ENCODE results near the gene ATP5IF1. TPM values are rescaled to one million over a fixed set of nuclear protein-coding genes. Genes with fewer than 3 reads are reported as not detected.

ATP5IF1 gene
- total RNA-seq, 2 experiments from 2014 or later, result 77.4 to 78.0 TPM

- H3K27me3 Mint-ChIP-seq, result no peaks in the 10 kb centered on the region
- no peak for ATAC-seq (ENCODE audit: poor library complexity)
- peaks cover 10% of the 10 kb centered on the region for H3K4me1 ChIP-seq (ENCODE audit: insufficient read depth, low read length)
- H3K4me3 Mint-ChIP-seq, result no peak overlapping the region
- H3K27ac Mint-ChIP-seq, result no peak overlapping the region
- TF ChIP-seq, protein P1, sequence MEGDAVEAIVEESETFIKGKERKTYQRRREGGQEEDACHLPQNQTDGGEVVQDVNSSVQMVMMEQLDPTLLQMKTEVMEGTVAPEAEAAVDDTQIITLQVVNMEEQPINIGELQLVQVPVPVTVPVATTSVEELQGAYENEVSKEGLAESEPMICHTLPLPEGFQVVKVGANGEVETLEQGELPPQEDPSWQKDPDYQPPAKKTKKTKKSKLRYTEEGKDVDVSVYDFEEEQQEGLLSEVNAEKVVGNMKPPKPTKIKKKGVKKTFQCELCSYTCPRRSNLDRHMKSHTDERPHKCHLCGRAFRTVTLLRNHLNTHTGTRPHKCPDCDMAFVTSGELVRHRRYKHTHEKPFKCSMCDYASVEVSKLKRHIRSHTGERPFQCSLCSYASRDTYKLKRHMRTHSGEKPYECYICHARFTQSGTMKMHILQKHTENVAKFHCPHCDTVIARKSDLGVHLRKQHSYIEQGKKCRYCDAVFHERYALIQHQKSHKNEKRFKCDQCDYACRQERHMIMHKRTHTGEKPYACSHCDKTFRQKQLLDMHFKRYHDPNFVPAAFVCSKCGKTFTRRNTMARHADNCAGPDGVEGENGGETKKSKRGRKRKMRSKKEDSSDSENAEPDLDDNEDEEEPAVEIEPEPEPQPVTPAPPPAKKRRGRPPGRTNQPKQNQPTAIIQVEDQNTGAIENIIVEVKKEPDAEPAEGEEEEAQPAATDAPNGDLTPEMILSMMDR (IDR thresholded peaks at IDR 0.05), result no peak
- peaks cover 48% of the 10 kb centered on the region for H3K36me3 Mint-ChIP-seq (ENCODE audit: low read depth)
- peak in 3 of 14 experiments; percentile 24 to 40 (median 33) for DNase-seq
- H3K9me3 Mint-ChIP-seq, result no peaks in the 10 kb centered on the region
- H3K27me3 ChIP-seq (ENCODE audit: control insufficient read depth in 1 of 2, insufficient read depth in 2 of 2, low read length in 2 of 2), result no peaks in the 10 kb centered on the region
- CTCF ChIA-PET, result interaction anchor here (0.7 kb wide), 1 partner anchor 32 kb away, joined by 3 read pairs; no protein-coding TSS in a partner anchor
- H3K27ac ChIP-seq (ENCODE audit: low read depth in 1 of 2, low read length in 2 of 2), result no peak overlapping the region
- no peak overlapping the region for H3K4me3 ChIP-seq (ENCODE audit: low read length)
- H3K9me3 ChIP-seq (ENCODE audit: control insufficient read depth in 1 of 2, insufficient read depth in 1 of 2, low read length in 2 of 2), result no peaks in the 10 kb centered on the region
- H3K4me1 Mint-ChIP-seq (ENCODE audit: low read depth), result no peaks in the 10 kb centered on the region
- POLR2A ChIA-PET, result no interaction called here
- intact Hi-C loops (cut with DNase I, micrococcal nuclease), result no loop called here
- peaks cover 42% of the 10 kb centered on the region for H3K36me3 ChIP-seq (ENCODE audit: insufficient read depth, low read length)
Observed at GRCh38 chr1:28280501-28280900, 44.6 kb downstream of the ATP5IF1 start.

GRCh38 chr1:28280977-28281381 is 45.1 kb downstream of the ATP5IF1 start:
- peaks cover 48% of the 10 kb centered on the region for H3K36me3 Mint-ChIP-seq (ENCODE audit: low read depth)
- no peaks in the 10 kb centered on the region for H3K27me3 Mint-ChIP-seq
- no peak overlapping the region for H3K4me3 Mint-ChIP-seq
- intact Hi-C loops (cut with DNase I, micrococcal nuclease), result no loop called here
- Histone ChIP-seq H3K4me1 (ENCODE audit: insufficient read depth, low read length) (peaks cover 10% of the 10 kb centered on the region), H3K4me3 (ENCODE audit: low read length) (no peak overlapping the region), H3K9me3 (ENCODE audit: control insufficient read depth in 1 of 2, insufficient read depth in 1 of 2, low read length in 2 of 2) (no peaks in the 10 kb centered on the region), H3K36me3 (ENCODE audit: insufficient read depth, low read length) (peaks cover 39% of the 10 kb centered on the region), H3K27ac (ENCODE audit: low read depth in 1 of 2, low read length in 2 of 2) (no peak overlapping the region), H3K27me3 (ENCODE audit: control insufficient read depth in 1 of 2, insufficient read depth in 2 of 2, low read length in 2 of 2) (no peaks in the 10 kb centered on the region)
- H3K9me3 Mint-ChIP-seq, result no peaks in the 10 kb centered on the region
- no peak overlapping the region for H3K27ac Mint-ChIP-seq
- ChIA-PET POLR2A (no interaction called here), CTCF (no interaction called here)
- ATAC-seq (ENCODE audit: poor library complexity) (no peak), DNase-seq (no peak)
- TF ChIP-seq, protein P1 (IDR thresholded peaks at IDR 0.05), result no peak
- H3K4me1 Mint-ChIP-seq (ENCODE audit: low read depth), result no peaks in the 10 kb centered on the region

DNA sequence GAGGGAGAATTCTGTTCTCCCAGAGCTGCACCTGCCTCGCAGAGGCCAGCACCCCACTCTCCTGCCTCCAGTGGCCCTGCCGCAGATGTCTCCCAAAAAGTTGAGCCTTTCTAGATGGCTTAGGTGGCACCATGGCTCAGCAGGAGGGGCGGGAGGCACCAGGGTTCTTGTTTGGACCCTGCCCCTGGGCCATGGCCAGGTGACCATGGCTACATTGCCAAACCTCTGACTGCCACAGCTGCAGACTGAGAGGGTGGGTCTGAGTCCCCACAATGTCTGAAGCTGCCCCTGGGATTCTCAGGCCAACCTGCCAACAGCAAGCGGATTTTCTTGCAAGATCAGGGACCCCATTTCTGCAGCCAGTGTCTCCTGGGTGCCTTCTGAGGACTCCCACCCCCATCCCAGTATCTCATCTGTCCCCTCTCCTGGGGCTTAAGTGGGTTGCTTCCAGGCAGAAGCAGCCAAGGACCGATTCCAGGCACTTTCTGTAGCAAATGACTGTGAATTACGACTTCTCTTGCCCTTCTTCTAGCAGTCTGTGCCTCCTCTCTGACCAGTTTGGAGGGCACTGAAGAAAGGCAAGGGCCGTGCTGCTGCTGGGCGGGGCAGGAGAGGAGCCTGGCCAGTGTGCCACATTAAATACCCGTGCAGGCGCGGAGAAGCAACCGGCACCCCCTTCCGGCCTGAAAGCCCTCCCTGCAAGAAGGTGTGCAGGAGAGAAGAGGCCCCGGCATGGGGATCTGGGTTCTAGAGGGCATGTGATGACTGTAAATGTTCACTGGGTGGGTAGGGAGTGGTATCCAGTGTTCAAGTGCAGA is 45.9 kb downstream of the ATP5IF1 start:
- Histone ChIP-seq H3K4me1 (ENCODE audit: insufficient read depth, low read length) (peaks cover 10% of the 10 kb centered on the region), H3K4me3 (ENCODE audit: low read length) (no peak overlapping the region), H3K27me3 (ENCODE audit: control insufficient read depth in 1 of 2, insufficient read depth in 2 of 2, low read length in 2 of 2) (no peaks in the 10 kb centered on the region), H3K36me3 (ENCODE audit: insufficient read depth, low read length) (peaks cover 38% of the 10 kb centered on the region), H3K27ac (ENCODE audit: low read depth in 1 of 2, low read length in 2 of 2) (no peak overlapping the region), H3K9me3 (ENCODE audit: control insufficient read depth in 1 of 2, insufficient read depth in 1 of 2, low read length in 2 of 2) (no peaks in the 10 kb centered on the region)
- intact Hi-C loops (cut with DNase I, micrococcal nuclease), result no loop called here
- ATAC-seq (ENCODE audit: poor library complexity) (no peak), DNase-seq (no peak)
- Mint-ChIP-seq H3K4me1 (ENCODE audit: low read depth) (no peaks in the 10 kb centered on the region), H3K4me3 (no peak overlapping the region), H3K36me3 (ENCODE audit: low read depth) (peaks cover 48% of the 10 kb centered on the region), H3K27me3 (no peaks in the 10 kb centered on the region), H3K27ac (no peak overlapping the region), H3K9me3 (no peaks in the 10 kb centered on the region)
- TF ChIP-seq, protein P1 (IDR thresholded peaks at IDR 0.05), result no peak
- CTCF ChIA-PET, result no interaction called here
- POLR2A ChIA-PET, result no interaction called here
